Vagina (tissue), 2 donors: ENCODE results near the gene EDARADD.

Experiments
- CTCF ChIP-seq, 3 experiments: fragments of 450-650 bp in 2 of 3; fragments of 200-600 bp in 1 of 3; sonication (generic) in 1 of 3; IDR thresholded peaks; one replicate each; pipeline ENCODE4 v1.5.1; 2017 to 2019; ENCODE audit warnings: antibody characterized with exemption in 3 of 3, mild to moderate bottlenecking in 2 of 3, moderate library complexity in 2 of 3
- POLR2A ChIP-seq, 2 donors: fragments of 450-650 bp; IDR thresholded peaks; one replicate each; pipeline ENCODE4 v1.6.1; 2017; ENCODE audit warnings: antibody characterized with exemption in 2 of 2, mild to moderate bottlenecking in 2 of 2, moderate library complexity in 2 of 2
- POLR2AphosphoS5 ChIP-seq, 2 donors: sonication (generic); formaldehyde crosslinking; IDR thresholded peaks; one replicate each; pipeline ENCODE4 v1.9.0; 2017; ENCODE audit warnings: antibody characterized with exemption in 2 of 2, mild to moderate bottlenecking in 2 of 2, low read depth in 1 of 2; ENCODE audit not compliant: insufficient read depth in 1 of 2

- TF ChIP-seq CTCF (IDR thresholded peaks at IDR 0.05) (no peak), POLR2AphosphoS5 (IDR thresholded peaks at IDR 0.05; ENCODE audit: insufficient read depth in 1 of 2, low read depth in 1 of 2) (no peak), POLR2A (IDR thresholded peaks at IDR 0.05) (no peak)
Observed at GRCh38 chr1:236514703-236515442, 120.8 kb downstream of the EDARADD start.
